Panc1 (cell line): ENCODE results near the gene RORC. TPM values are rescaled to one million over a fixed set of nuclear protein-coding genes. Genes with fewer than 3 reads are reported as not detected.

ENCODE experiments used
- ATAC-seq: fragments of 200-7000 bp; cut with Tn5 transposase; 2 replicates; pipeline ENCODE4 v1.9.1; 2020; ENCODE audit warnings: mild to moderate bottlenecking, moderate library complexity
- BruUV-seq: library from RNA; stranded (reverse); fragments of 400-500 nt; replicated peaks from 2 replicates; lab custom pipeline; 2021; lab: Mats Ljungman, UMichigan
- CTCF ChIA-PET: fragments of 300-600 bp; sonication (Branson Sonifier 250); formaldehyde crosslinking; loops from one replicate; lab custom pipeline; 2022; ENCODE audit warnings: antibody characterized with exemption; lab: Charles Lee
- POLR2A ChIA-PET: fragments of 300-600 bp; sonication (Branson Sonifier 250); formaldehyde crosslinking; loops from one replicate; lab custom pipeline; 2022; ENCODE audit warnings: antibody characterized with exemption; lab: Charles Lee
- DNase-seq: peaks from one replicate; pipeline ENCODE4 v3.0.0-alpha.2; 2010; ENCODE audit warnings: low read depth, low spot score
- H3K27ac ChIP-seq: 2 replicates; pipeline ENCODE4 v1.5.1; 2011; ENCODE audit warnings: mild to moderate bottlenecking, low read length, inconsistent platforms
- H3K27me3 ChIP-seq: fragments of 200-500 bp; sonication (Bioruptor generic); 2 replicates; pipeline ENCODE4 v1.6.0; 2014; ENCODE audit warnings: low read length, inconsistent platforms; ENCODE audit not compliant: control insufficient read depth, insufficient read depth
- H3K36me3 ChIP-seq: fragments of 200-500 bp; sonication (Bioruptor generic); 2 replicates; pipeline ENCODE4 v1.5.1; 2014; ENCODE audit warnings: inconsistent platforms, mild to moderate bottlenecking, low read length, moderate library complexity; ENCODE audit not compliant: control insufficient read depth, insufficient read depth
- H3K4me1 ChIP-seq: 2 replicates; pipeline ENCODE4 v1.5.1; 2011; ENCODE audit warnings: inconsistent platforms, mild to moderate bottlenecking, low read length, moderate library complexity; ENCODE audit not compliant: control insufficient read depth, insufficient read depth
- H3K4me3 ChIP-seq, 2 experiments: 2 replicates each; pipeline ENCODE4 v1.5.1; 2011 to 2012; ENCODE audit warnings: low read depth in 2 of 2, low read length in 2 of 2, mild to moderate bottlenecking in 2 of 2, inconsistent platforms in 1 of 2, moderate library complexity in 1 of 2
- H3K9me3 ChIP-seq: fragments of 200-500 bp; sonication (Bioruptor generic); 2 replicates; pipeline ENCODE4 v1.5.1; 2014; ENCODE audit warnings: low read depth, mild to moderate bottlenecking, inconsistent platforms, low read length, moderate library complexity; ENCODE audit not compliant: control insufficient read depth, insufficient read depth
- POLR2AphosphoS5 ChIP-seq: IDR thresholded peaks from 2 replicates; pipeline ENCODE4 v1.6.1; 2012; ENCODE audit warnings: mild to moderate bottlenecking, low read depth, low read length, moderate library complexity
- SIN3A ChIP-seq: IDR thresholded peaks from 2 replicates; pipeline ENCODE4 v1.6.1; 2012; ENCODE audit warnings: low read depth, mild to moderate bottlenecking, low read length, moderate library complexity, borderline replicate concordance; ENCODE audit not compliant: insufficient read depth
- TCF7L2 ChIP-seq: IDR thresholded peaks from 2 replicates; pipeline ENCODE4 v1.6.1; 2011; ENCODE audit warnings: mild to moderate bottlenecking, low read depth, low read length, inconsistent platforms
- in situ Hi-C: cut with HindIII; loops from 2 replicates; pipeline ENCODE4 v1.10.0; 2016; ENCODE audit warnings: low sequenced_read_pairs, low pct_unique_long_range_greater_than_20kb
- intact Hi-C: fragments of 100-400 bp; cut with micrococcal nuclease; formaldehyde crosslinking; loops from one replicate; pipeline ENCODE4 v1.10.0; 2022; ENCODE audit not compliant: unreplicated experiment
- total RNA-seq: library from RNA; stranded (reverse); gene quantifications from one replicate; pipeline ENCODE4 v1.2.1, GENCODE V29; 2021; ENCODE audit not compliant: unreplicated experiment
- TF ChIP-seq, protein P1 (sequence below): fragments of 450-650 bp; IDR thresholded peaks from 2 replicates; pipeline ENCODE4 v1.5.1; 2017; ENCODE audit warnings: mild to moderate bottlenecking
- TF ChIP-seq, protein P2 (sequence below), 2 experiments: IDR thresholded peaks; 2 replicates each; pipeline ENCODE4 v1.6.1; 2011 to 2012; ENCODE audit warnings: low read depth in 2 of 2, control low read depth in 1 of 2, low read length in 1 of 2, mild to moderate bottlenecking in 1 of 2, moderate library complexity in 1 of 2; ENCODE audit not compliant: insufficient read depth in 1 of 2

The RORC gene
- total RNA-seq, 1 experiment from 2014 or later: not detected

DNA sequence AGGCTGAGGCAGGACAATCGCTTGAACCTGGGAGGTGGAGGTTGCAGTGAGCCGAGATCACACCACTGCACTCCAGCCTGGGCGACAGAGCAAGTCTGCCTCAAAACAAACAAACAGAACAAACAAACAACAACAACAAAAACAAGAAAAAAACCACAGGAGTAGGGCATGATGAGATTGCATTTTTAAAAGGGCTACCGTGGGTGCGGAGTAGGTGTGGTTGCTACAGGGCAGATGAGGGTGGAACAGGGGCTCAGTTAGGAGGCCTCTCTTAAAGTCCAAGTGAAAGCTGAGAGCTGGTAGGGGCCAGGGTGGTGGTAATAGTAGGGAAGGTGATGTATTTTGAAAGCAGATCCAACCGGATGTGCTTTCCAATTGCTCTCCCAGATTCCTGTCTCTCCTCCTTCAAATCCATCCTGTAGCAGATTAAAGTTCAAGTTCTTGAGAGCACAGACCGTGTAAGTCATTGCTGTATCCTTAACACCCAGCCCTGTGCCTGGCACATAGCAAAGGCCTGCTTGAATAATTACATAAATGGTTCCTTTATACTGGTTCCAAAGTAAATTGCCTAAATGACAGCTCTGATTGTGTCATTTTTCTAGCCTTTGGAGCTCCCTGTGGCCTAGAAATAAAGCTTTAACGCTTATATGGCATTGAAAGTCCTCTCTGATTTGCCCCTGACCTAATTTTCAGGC, 22.2 kb downstream of the RORC start:
- Histone ChIP-seq H3K9me3 (no peaks in the 10 kb centered on the region), H3K4me1 (peaks cover 3% of the 10 kb centered on the region), H3K27ac (no peak overlapping the region), H3K4me3 (no peak overlapping the region), H3K27me3 (no peaks in the 10 kb centered on the region), H3K36me3 (no peaks in the 10 kb centered on the region)
- intact Hi-C loops (no loop called here), in situ Hi-C loops (no loop called here)
- no peak for TF ChIP-seq TCF7L2
- BruUV-seq: no TSS peak
- CTCF ChIA-PET: no interaction called here
- POLR2A ChIA-PET: no interaction called here
- DNase-seq: no peak
- ATAC-seq: no peak

DNA sequence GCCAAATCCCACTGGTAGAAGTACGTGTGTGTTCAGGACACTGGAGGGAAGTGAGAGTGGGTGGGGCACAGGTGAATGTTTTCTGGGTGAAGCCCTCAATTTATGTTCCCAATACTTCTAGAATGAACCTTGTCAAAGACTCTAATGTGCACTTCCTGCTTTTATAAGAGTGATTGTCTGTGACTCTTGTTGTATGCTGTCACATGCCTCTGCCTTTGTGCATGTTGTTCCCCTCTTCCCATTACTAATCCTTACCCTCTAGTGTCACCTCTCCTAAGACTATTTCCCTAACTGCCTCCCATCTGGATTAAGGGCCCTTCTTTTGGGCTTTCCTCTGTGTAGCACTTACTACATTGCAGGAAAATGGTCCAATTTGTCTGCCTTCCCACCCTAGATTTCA, 23.8 kb downstream of the RORC start:
- intact Hi-C loops: no loop called here
- no peaks in the 10 kb centered on the region for H3K9me3 ChIP-seq
- ChIA-PET CTCF (no interaction called here), POLR2A (no interaction called here)
- in situ Hi-C loops: no loop called here
- no peak for DNase-seq
- TF ChIP-seq, protein P1, sequence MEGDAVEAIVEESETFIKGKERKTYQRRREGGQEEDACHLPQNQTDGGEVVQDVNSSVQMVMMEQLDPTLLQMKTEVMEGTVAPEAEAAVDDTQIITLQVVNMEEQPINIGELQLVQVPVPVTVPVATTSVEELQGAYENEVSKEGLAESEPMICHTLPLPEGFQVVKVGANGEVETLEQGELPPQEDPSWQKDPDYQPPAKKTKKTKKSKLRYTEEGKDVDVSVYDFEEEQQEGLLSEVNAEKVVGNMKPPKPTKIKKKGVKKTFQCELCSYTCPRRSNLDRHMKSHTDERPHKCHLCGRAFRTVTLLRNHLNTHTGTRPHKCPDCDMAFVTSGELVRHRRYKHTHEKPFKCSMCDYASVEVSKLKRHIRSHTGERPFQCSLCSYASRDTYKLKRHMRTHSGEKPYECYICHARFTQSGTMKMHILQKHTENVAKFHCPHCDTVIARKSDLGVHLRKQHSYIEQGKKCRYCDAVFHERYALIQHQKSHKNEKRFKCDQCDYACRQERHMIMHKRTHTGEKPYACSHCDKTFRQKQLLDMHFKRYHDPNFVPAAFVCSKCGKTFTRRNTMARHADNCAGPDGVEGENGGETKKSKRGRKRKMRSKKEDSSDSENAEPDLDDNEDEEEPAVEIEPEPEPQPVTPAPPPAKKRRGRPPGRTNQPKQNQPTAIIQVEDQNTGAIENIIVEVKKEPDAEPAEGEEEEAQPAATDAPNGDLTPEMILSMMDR: no peak
- TF ChIP-seq POLR2AphosphoS5 (no peak), TCF7L2 (no peak), SIN3A (no peak)
- TF ChIP-seq, protein P2, sequence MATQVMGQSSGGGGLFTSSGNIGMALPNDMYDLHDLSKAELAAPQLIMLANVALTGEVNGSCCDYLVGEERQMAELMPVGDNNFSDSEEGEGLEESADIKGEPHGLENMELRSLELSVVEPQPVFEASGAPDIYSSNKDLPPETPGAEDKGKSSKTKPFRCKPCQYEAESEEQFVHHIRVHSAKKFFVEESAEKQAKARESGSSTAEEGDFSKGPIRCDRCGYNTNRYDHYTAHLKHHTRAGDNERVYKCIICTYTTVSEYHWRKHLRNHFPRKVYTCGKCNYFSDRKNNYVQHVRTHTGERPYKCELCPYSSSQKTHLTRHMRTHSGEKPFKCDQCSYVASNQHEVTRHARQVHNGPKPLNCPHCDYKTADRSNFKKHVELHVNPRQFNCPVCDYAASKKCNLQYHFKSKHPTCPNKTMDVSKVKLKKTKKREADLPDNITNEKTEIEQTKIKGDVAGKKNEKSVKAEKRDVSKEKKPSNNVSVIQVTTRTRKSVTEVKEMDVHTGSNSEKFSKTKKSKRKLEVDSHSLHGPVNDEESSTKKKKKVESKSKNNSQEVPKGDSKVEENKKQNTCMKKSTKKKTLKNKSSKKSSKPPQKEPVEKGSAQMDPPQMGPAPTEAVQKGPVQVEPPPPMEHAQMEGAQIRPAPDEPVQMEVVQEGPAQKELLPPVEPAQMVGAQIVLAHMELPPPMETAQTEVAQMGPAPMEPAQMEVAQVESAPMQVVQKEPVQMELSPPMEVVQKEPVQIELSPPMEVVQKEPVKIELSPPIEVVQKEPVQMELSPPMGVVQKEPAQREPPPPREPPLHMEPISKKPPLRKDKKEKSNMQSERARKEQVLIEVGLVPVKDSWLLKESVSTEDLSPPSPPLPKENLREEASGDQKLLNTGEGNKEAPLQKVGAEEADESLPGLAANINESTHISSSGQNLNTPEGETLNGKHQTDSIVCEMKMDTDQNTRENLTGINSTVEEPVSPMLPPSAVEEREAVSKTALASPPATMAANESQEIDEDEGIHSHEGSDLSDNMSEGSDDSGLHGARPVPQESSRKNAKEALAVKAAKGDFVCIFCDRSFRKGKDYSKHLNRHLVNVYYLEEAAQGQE (IDR thresholded peaks at IDR 0.05; ENCODE audit: insufficient read depth in 1 of 2, low read depth in 2 of 2, low read length in 1 of 2): no peak
- no peaks in the 10 kb centered on the region for H3K36me3 ChIP-seq
- BruUV-seq: no TSS peak
- H3K4me1 ChIP-seq: peaks cover 3% of the 10 kb centered on the region
- no peaks in the 10 kb centered on the region for H3K27me3 ChIP-seq
- no peak for ATAC-seq
- H3K27ac ChIP-seq: no peak overlapping the region
- no peak overlapping the region for H3K4me3 ChIP-seq

DNA sequence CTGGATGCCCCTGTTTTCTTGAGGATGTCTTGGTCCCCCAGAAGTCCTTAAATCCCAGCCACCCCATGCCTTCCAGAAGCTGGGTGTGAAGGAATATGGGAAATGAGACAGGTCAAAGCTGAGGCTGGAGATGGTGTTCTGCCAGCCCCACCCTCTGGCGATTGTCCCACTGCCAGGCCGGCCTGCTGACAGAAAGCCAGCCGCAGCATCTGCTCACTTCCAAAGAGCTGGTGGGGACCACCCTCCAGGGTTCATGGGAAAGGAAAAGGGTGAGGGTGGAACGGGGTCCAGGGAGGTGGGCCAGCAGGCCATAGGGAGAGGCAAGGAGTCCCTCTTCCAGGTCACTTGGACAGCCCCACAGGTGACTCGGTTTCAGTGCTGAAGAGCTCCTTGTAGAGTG, 24.5 kb downstream of the RORC start:
- intact Hi-C loops (no loop called here), in situ Hi-C loops (no loop called here)
- Histone ChIP-seq H3K27me3 (no peaks in the 10 kb centered on the region), H3K27ac (no peak overlapping the region), H3K9me3 (no peaks in the 10 kb centered on the region), H3K4me3 (no peak overlapping the region), H3K4me1 (peaks cover 3% of the 10 kb centered on the region), H3K36me3 (no peaks in the 10 kb centered on the region)
- POLR2A ChIA-PET: no interaction called here
- TF ChIP-seq, protein P1: no peak
- TF ChIP-seq TCF7L2 (no peak), POLR2AphosphoS5 (no peak), SIN3A (no peak)
- TF ChIP-seq, protein P2 (IDR thresholded peaks at IDR 0.05; ENCODE audit: insufficient read depth in 1 of 2, low read depth in 2 of 2, low read length in 1 of 2): no peak
- no TSS peak for BruUV-seq
- CTCF ChIA-PET: no interaction called here
- DNase-seq (no peak), ATAC-seq (no peak)
